GM19025 (cell line): ENCODE data around the gene PHOX2A.

Experiments used
- ATAC-seq: cut with Tn5 transposase; IDR thresholded peaks from one replicate; pipeline ENCODE4 v1.9.1; 2021; ENCODE audit warnings: mild to moderate bottlenecking, low read depth, moderate library complexity; ENCODE audit not compliant: unreplicated experiment

Gene PHOX2A

DNA sequence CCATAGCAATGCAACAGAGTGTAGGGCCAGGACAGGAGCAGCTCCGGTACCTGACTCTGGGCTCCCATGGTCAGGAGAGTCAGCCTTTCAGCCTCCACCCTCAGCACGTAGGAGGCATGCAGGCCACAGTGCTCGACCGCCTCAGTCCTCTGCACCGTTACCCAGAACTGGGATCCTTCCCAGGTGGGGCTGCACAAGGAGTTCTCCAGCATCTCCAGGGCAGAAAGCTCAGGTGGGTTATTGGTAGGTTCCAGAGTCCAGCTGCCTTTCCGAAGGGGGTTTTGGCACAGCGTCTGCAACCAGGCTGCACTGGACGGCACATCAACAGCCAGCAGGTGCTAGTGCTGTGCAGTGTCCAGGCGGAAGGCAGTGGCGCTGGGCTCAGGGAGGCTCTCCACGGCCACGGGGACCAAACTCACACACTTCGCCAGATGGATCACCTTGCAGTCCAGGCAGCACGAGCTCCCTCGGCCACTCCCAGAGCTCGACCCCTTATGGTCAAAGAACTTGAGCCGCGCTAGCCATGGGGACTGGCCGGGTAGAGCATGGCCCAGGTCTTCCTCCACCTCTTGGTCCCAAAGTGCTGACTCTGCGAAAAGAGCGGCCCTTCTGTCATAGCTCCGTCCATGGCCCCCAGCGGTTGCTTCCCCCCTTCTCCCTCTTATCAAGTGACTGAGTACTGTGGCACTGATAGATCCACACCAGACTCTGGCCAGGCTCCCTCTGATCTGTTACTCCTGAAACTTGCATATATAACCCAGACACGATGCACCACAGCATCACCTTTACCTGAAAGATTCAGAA lies 6.9 kb upstream of the PHOX2A start:
- no peak for ATAC-seq

DNA sequence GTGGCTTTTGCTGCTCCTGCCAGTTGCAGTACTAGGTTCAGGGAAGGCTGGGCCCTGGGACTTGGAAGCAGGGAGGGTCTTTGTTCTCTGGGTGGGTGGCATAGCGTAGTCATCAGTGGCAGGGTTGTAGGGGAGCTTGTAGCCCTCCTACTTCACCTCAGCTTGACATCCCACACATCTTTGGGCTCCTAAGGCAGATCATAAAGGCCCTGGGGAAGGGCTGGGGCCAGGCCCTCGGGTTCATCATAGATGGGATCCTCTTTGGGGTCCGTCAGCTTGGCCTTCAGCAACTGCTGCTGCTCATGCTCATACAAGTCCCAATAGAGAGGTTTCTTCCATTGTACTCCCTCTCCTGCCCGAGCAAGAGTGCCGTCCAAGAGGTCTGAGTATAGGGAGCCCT lies 6.0 kb upstream of the PHOX2A start:
- no peak for ATAC-seq

DNA sequence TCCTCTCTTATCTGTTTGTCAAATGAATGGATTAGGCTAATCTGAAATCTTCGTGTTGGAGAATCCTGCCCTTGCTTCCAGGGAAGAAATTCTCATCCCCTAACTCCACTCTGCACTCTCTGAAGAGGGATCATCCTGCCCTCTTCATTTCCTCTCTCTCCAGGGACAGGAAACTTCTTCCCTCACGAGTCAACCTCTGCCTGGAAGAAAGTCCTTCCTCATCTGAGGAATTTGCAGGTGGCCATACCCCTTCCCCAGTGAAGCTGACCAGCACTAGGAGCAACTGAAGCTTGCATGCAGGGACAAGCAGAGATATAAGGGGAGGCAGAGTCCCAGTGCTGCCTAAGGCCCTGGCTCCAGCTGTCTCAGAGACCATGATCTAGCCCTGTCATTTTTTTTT lies 3.6 kb upstream of the PHOX2A start:
- ATAC-seq = no peak

DNA sequence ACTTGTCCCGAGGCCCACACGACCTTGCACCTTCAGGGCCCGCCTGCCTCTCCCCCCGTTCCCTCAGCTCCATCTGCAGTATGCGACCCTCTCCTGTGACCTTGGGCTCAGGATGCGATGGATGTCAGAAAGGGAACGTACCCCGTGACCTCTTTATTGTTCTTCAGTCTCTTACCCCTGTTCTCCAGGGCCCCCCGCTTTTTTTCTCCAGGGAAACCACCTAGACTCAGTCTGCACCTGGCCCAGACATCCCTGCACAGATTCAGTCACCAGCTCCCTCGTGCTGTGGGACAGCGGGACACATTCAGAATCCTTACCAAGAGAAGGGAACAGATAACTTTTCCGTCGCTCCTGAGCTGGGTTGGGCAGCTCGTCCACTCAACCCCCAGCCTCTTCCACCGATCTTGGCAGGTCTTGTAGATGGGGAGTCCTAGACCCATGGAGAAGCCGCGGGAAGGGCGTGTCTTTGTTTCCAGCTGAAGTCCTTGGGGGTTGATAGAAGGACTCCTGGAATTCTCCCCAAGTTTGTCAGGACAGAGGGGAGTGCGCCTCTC lies 1.4 kb upstream of the PHOX2A start:
- ATAC-seq = no peak

DNA sequence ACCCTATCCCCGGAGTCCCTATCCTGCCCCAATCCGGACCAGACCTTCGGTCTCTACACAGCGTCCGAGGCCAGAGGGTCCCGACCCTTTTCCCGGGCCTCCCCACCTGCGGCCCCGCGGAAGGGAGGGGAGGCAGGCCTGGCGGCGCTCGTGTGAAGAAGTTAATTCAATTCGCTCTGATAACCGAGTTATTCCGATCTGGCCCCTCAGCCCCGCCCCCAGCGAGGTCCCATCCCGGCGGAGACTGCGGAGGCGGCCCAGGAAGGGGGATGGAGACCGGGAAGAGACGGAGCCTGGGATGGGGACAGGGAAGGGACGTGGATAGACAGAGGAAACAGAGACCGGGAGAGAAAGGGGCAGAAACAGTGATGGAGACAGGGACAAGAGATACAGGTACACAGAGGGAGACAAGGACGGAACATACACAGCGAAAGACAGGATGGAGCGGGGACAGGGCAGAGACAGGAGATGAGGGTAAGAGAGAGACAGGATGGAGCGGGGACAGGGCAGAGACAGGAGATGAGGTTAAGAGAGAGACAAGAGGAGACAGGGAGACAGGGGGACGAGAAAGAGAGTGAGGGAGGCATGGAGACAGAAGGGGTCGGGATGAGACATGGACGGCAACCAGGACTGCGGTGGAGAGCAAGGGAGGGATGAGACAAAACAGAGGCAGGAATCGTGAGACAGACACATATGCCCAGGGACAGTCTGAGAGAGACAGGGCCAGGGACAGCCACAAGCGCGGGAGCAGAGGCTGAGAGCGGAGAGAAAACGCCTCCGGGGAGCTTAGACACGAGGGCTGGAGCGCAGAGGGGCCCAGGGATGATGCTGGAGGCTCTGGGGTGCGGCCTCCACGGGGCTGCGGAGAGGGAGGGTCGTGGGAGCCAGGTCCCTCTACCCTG lies 636 bp upstream of the PHOX2A start:
- no peak for ATAC-seq

DNA sequence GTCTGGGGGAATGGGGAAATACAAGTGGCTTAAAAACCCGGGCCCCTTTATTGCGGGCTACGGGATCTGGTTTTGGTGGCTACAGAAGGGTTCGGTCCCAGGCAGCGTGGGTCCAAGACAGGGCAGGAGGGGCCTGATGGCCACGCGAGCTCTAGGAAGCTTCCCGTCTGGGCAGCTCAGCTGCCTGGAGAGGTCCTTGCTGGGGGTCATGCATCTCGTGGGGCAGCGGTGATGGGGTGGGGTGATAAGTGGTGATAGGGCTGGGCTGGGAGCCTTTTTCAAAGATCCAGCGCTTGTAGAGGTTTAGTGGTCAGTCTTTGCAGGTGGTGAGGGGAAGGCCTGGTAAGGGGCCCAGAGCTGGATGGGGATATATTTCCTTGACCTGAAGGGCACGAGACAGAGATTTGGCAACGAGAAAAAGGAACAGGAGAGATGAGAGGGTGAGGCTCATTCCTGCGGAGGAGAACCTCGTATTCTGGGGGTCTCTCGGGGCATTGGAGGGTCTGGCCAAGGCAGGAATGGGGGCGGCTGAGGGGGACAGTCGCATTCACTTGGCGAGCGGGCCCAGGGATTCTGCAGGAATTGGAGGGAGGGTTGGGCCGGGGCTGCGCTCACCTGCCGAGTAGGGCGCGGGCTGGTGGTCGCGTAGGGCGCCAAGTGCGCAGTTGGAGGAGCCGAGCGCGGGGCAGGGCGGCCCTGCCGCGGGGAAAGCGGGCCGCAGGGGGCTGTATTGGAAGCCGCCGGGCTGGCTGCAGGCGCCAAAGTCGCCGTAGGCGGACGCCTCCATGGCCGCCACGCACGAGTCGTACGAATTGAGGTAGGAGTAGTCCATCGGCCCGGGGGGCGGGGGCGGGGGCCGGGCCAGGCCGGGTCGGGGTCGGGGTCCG lies 560 bp downstream of the PHOX2A start:
- ATAC-seq = no peak

DNA sequence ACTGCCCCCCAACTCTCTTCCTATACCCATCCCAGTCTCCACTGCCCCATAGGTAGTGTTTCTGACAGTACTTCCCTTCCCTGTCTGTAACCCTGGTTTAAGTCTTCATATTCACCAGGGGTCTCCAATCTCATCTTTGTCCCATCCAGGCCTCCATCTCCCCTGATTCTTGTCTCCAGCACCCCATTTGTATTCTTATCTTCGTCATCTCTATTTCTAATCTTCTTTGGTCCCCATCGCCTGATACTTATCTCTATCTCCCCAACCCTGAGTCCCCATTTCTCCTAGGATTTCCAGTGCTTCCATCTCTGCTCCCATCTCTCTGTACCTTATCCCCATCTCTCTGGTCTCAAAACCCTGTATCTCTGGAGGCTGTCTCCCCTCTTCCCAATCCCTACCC lies 1.8 kb downstream of the PHOX2A start:
- no peak for ATAC-seq

DNA sequence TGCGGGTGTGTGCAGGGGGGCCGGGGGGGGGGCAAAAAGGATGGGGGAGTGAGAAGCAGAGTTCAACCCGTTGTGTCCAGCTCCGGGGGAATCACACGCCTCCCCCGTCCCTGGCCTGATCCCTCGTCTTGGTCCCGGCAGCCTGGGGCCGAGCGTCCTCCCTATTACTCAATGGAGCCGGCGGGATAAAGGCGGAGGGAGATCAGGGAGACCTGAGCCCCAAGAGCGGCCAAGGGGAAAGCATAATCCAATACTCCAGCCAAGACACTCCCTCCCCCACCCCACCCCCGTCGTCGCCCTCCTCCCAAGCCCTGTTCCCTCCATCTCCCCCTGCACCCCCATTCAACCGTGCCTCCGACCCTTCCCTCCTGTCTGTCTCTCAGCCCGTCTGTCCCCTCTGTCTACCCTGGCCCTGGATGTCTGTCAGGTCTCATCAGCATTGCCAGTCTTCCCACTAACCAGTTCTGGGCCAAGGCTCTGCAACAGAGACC lies 2.6 kb downstream of the PHOX2A start:
- no peak for ATAC-seq

DNA sequence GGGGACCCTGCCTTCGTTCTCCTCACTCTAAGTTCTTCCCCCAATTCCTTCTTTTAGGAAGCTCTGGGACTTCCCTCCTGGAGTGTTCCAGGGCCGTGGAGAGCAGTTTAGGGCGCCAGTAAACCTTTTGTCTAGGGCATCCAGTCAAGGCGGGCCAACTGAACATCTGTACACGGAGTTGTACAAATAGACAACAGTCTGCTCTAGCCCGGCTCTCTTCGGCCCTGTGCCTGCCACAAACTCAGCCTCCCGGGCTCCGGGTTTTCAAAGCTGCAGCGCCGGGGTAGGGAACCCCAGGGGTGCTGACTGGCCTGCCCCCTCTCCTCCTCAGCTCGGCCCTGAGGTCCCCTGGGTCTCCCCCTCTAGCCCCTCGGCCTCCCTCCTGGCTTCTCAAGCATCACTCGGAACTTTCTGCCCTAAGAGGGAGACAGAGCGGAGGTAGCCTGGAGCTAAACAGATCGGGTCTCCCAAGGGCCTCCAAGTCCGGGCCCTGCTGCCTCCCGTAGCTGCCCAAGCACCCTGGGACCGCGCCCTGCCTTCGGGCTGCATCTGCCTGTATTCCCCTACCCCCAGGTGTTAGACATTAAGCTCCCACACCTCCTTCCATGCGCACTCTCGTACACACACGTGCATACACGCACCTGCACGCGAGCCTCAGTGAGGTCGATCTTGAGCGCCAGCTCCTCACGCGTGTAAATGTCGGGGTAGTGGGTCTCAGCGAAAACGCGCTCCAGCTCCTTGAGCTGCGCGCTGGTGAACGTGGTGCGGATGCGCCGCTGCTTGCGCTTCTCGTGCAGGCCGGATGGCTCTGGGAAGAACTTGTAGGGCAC lies 3.3 kb downstream of the PHOX2A start:
- no peak for ATAC-seq

DNA sequence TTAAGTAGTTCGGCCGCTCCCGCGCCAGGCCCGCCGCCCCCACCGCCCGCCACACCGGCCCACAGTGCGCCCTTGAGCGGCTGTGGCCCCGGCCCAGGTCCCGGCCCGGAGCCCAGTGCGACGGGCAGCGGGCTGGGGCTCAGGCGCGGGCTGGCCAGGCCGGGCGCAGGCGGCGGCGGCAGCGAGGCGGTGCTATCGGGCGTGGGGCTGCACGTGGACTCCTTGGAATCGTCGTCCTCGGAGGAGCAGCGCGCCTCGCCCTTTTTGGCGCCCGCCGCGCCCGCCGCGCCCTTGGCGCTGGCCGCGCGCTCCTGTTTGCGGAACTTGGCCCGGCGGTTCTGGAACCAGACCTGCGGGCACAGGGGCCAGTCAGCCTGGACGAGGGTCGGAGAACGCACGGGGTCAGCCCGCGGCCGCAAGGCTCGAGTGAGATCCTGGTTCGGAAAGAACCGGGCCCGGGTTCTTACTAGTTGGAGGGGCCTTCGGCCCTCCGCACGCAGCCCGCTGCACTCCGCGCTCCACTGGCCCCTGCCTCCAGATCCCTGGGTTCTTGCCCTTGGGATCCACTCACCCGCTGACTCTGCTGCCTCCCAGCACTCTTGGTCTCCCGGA lies 4.0 kb downstream of the PHOX2A start:
- no peak for ATAC-seq

DNA sequence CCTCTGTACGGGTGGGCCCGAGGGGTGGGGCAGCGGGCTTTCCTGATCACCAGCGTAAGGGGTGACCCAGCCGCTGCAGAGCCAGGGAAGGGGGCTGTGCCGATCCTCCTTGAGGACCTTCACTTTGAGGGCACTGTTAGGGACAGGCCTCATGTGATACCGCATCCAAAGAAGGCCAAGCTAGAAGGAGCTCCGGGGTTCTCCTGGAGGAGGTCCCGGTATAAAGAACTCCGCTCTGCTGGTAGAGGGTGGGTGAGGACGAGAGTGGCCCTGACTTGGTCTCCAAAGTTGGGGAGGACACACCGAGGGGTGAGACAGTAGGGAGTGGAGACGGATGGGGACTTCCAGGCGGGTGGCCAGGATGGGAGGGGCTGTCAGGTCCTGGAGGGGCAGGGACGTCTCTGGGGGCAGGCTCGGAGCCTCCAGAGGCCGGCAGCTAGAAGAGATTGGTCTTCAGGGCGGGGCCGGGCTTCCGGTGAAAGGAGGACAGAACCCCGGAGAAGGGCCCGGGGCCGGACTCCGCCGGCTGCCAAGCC lies 4.6 kb downstream of the PHOX2A start:
- ATAC-seq = no peak

DNA sequence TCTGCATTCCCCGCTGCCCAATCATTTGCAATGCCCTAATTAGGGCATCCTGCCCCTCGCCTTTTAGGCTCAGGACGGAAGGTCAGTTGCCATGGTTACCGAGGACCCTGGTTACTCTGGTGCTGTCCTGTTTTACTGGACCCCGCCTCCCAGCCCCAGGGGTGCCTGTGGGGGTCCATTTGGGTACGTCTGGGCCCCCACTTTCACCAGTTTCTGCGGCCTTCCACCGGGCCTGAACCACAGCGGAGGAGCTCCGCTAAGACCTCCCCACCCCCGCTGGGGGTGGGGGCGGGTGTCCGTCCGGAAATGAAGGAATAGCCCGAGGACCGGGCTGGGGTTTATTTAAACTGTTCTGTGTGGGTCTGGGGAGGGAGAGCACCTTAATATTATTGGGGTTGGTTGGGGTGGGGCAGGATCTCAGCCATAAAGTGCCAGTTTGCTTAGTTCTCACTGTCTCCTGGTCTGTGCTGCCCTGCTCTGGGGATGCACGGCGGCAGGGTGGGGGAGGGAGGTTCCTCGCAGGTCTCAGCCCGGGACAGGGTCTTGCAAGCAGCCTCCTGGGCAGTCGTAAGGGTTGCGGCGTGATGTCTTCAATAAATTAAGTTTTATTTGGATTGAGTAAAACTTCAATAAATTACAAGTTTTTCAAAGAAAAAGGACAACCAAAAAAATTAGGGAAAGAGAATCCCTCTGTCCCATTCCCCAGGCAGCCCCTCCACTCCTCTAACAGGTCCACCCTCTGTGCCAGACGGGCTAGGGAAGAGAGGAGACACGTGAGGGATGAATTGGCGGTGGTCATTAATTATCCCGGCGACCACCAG lies 5.3 kb downstream of the PHOX2A start:
- no peak for ATAC-seq

DNA sequence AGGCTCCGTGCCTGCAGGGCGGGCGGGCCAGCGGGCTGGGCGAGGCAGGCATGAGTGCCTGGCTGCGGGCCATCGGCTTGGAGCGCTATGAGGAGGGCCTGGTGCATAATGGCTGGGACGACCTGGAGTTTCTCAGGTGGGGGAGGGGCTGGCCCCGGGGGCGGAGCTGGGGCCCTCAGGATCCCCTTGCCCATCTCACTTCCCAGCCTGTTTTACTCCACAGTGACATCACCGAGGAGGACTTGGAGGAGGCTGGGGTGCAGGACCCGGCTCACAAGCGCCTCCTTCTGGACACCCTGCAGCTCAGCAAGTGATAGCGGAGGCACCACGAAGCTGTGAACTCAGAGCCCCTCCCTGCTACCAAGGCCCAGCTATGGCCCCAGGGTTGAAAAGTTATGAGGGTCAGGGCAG lies 5.9 kb downstream of the PHOX2A start:
- ATAC-seq = no peak

DNA sequence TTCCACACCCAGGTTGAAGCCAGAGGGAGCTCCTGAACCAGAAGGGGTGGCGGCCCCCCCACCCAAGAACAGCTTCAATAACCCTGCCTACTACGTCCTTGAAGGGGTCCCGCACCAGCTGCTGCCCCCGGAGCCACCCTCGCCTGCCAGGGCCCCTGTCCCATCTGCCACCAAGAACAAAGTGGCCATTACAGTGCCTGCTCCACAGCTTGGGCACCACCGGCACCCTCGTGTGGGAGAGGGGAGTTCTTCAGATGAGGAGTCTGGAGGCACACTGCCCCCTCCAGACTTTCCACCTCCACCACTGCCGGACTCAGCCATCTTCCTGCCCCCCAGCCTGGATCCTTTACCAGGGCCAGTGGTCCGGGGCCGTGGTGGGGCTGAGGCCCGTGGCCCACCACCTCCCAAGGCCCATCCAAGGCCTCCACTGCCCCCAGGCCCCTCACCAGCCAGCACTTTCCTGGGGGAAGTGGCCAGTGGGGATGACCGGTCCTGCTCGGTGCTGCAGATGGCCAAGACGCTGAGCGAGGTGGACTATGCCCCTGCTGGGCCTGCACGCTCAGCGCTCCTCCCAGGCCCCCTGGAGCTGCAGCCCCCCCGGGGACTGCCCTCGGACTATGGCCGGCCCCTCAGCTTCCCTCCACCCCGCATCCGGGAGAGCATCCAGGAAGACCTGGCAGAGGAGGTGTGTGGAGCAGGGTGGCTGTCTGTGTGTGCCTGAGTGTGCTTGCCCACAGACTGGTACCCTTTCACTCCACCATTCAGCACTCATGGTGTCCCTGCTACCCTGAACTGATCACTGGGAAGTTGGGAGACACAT lies 6.7 kb downstream of the PHOX2A start:
- ATAC-seq = no peak

DNA sequence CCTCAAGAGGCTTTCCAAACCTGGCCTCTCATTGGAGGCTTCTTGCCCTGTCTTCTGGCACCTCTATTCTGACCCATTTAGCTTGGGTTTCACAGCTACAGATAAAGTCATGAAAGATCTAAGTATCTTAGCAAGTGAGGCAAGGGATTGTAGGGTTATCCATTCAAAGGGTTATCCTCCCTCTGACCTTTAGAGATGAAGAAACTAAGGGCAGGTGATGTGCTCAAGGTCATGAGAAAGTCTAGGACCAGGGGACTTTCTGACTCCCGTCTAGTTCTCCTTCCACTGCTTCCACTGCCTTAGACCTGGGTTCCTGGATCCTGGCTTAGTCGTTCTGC lies 7.2 kb downstream of the PHOX2A start:
- ATAC-seq = no peak

DNA sequence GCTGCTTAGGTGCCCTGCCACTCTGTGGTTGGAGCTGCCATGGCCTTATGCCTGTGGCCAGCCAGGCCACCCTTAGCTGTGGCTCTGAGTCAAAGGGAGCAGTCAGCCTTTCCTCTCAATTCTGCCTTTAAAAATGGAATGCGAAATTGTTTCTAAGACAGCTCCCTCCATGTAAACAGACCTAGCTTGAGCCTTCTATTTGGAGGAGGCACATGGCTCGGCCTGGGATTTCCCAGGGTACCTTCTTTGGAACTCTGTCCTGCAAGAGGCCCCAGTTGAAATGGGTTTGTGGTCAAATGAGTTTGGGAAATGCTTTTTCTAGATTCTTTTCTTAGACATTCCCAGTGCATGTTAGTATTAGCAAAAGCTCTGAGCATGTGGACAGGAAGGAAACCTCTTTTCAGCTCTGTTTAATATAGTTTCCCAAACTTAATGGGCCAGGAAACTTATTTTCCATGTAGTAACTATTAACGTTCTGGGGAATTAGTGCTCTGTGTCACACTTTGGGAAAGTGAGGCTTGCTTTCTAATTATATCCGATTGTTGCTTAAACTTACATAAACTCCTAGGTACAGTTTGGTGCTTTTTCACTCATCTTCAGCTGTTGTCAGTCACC lies 7.8 kb downstream of the PHOX2A start:
- no peak for ATAC-seq
